Hepatocyte (in vitro differentiated cells): ENCODE measurements around the gene TCP11. TPM values are rescaled to one million over a fixed set of nuclear protein-coding genes. Genes with fewer than 3 reads are reported as not detected.

Source experiments
- DNase-seq: peaks from one replicate; pipeline ENCODE4 v3.0.0-alpha.2; 2016; ENCODE audit warnings: low spot score
- H2AFZ ChIP-seq: fragments of 200-600 bp; sonication (generic); 2 replicates; pipeline ENCODE4 v1.6.0; 2016; ENCODE audit warnings: antibody characterized with exemption, mild to moderate bottlenecking
- H3K27ac ChIP-seq: fragments of 200-600 bp; sonication (generic); 2 replicates; pipeline ENCODE4 v1.5.1; 2016; ENCODE audit warnings: mild to moderate bottlenecking
- H3K27me3 ChIP-seq: fragments of 200-600 bp; sonication (generic); 2 replicates; pipeline ENCODE4 v1.6.1; 2016
- H3K36me3 ChIP-seq: fragments of 200-600 bp; sonication (generic); replicated peaks from 2 replicates; pipeline ENCODE4 v1.5.1; 2016; ENCODE audit warnings: low read depth; ENCODE audit not compliant: insufficient read depth
- H3K4me1 ChIP-seq: fragments of 200-600 bp; sonication (generic); 2 replicates; pipeline ENCODE4 v1.5.1; 2016; ENCODE audit warnings: mild to moderate bottlenecking, moderate library complexity; ENCODE audit not compliant: insufficient read depth
- H3K4me2 ChIP-seq: fragments of 200-600 bp; sonication (generic); 2 replicates; pipeline ENCODE4 v1.6.0; 2016
- H3K4me3 ChIP-seq: fragments of 200-600 bp; sonication (generic); 2 replicates; pipeline ENCODE4 v1.5.1; 2016; ENCODE audit warnings: mild to moderate bottlenecking
- H3K79me2 ChIP-seq: fragments of 200-600 bp; sonication (generic); 2 replicates; pipeline ENCODE4 v1.6.0; 2017; ENCODE audit warnings: mild to moderate bottlenecking
- H3K9me2 ChIP-seq: fragments of 200-600 bp; sonication (generic); replicated peaks from 2 replicates; pipeline ENCODE4 v1.6.0; 2017; ENCODE audit warnings: mild to moderate bottlenecking; ENCODE audit not compliant: insufficient read depth
- H3K9me3 ChIP-seq: fragments of 200-600 bp; sonication (generic); 2 replicates; pipeline ENCODE4 v1.5.1; 2016; ENCODE audit warnings: low read depth, mild to moderate bottlenecking
- H4K20me1 ChIP-seq: fragments of 200-600 bp; sonication (generic); 2 replicates; pipeline ENCODE4 v1.6.0; 2016; ENCODE audit warnings: mild to moderate bottlenecking; ENCODE audit not compliant: insufficient read depth, poor library complexity, severe bottlenecking
- EZH2 ChIP-seq: fragments of 200-600 bp; sonication (generic); IDR thresholded peaks from 2 replicates; pipeline ENCODE4 v1.6.1; 2016; ENCODE audit warnings: antibody characterized with exemption, mild to moderate bottlenecking, borderline replicate concordance
- EZH2phosphoT487 ChIP-seq: fragments of 200-600 bp; sonication (generic); IDR thresholded peaks from one replicate; pipeline ENCODE4 v1.6.1; 2018; ENCODE audit warnings: antibody characterized with exemption, mild to moderate bottlenecking, low read depth, moderate library complexity; ENCODE audit not compliant: unreplicated experiment, severe bottlenecking
- WGBS: methylation state at CpG from one replicate; pipeline ENCODE4 v1.1.6; 2016; ENCODE audit warnings: low lambda C conversion rate; ENCODE audit errors: missing lambda C conversion rate; 5-methylcytosine and 5-hydroxymethylcytosine counted together
- polyA plus RNA-seq: library from polyadenylated mRNA; unstranded; fragments of >200 nt; fragmentation: Nextera tagmentation; extraction: Ambion mirVana; gene quantifications from 2 replicates; pipeline ENCODE4 v1.2.1, GENCODE V29; 2016
- total RNA-seq: library from RNA; depleted of rRNA; stranded (reverse); fragments of >200 nt; gene quantifications from 2 replicates; pipeline ENCODE4 v1.2.3, GENCODE V29; 2014
- TF ChIP-seq, protein P1 (sequence below): fragments of 200-600 bp; sonication (generic); IDR thresholded peaks from 2 replicates; pipeline ENCODE4 v1.5.1; 2016; ENCODE audit warnings: antibody characterized with exemption, mild to moderate bottlenecking; ENCODE audit not compliant: poor library complexity

The TCP11 gene
- total and polyA plus RNA-seq, 2 experiments from 2014 or later, result not detected

- Histone ChIP-seq H4K20me1 (no peaks in the 10 kb centered on the region), H3K9me2 (no peaks in the 10 kb centered on the region), H3K4me2 (no peak overlapping the region), H3K9me3 (no peaks in the 10 kb centered on the region), H3K27me3 (no peaks in the 10 kb centered on the region), H3K27ac (no peak overlapping the region), H2AFZ (no peak overlapping the region), H3K36me3 (no peaks in the 10 kb centered on the region), H3K79me2 (no peaks in the 10 kb centered on the region), H3K4me3 (no peak overlapping the region), H3K4me1 (no peaks in the 10 kb centered on the region)
- WGBS, result 95% methylated on average over 13 of the region's 13 CpGs
- no peak for DNase-seq
- TF ChIP-seq EZH2, result no peak
- TF ChIP-seq, protein P1, sequence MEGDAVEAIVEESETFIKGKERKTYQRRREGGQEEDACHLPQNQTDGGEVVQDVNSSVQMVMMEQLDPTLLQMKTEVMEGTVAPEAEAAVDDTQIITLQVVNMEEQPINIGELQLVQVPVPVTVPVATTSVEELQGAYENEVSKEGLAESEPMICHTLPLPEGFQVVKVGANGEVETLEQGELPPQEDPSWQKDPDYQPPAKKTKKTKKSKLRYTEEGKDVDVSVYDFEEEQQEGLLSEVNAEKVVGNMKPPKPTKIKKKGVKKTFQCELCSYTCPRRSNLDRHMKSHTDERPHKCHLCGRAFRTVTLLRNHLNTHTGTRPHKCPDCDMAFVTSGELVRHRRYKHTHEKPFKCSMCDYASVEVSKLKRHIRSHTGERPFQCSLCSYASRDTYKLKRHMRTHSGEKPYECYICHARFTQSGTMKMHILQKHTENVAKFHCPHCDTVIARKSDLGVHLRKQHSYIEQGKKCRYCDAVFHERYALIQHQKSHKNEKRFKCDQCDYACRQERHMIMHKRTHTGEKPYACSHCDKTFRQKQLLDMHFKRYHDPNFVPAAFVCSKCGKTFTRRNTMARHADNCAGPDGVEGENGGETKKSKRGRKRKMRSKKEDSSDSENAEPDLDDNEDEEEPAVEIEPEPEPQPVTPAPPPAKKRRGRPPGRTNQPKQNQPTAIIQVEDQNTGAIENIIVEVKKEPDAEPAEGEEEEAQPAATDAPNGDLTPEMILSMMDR, result no peak
- TF ChIP-seq EZH2phosphoT487, result no peak
Measured at GRCh38 chr6:35082733-35083403, 58.3 kb downstream of the TCP11 start.

DNA sequence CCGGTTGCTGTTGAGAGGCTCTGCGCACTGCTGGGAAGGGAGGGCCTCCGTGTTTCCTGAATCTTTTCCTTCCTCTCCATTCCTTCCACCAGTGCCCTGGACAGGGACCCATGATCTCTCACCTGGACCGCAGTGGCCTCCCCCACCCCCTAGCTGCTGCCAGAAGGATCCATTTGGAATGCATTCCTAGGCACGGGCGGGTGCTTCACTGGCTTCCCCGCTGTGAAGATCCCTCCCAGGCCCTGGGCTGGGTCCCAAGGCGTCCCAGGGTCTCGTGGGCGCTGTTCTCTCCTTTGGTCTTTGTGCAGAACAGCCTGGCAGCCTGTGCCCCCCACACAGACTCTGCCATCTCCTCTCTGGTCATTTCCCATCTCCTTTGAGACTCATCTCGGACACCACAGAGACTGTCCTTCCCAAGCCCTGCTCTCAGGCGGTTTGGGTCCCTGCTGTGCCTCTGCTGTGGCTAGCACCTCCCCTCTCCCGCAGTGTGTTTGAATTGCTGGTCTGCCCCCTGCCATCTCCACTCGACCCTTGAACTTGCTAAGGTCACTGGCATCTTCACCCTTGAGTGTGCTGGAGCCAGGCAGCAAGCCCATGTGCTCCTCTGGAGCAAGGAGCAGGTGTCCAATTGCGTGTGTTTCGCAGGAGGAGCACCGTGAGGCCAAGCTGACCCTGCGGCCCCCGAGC, 59.0 kb downstream of the TCP11 start:
- Histone ChIP-seq H2AFZ (no peak overlapping the region), H3K4me2 (no peak overlapping the region), H3K9me2 (no peaks in the 10 kb centered on the region), H3K27me3 (no peaks in the 10 kb centered on the region), H3K36me3 (no peaks in the 10 kb centered on the region), H4K20me1 (no peaks in the 10 kb centered on the region), H3K9me3 (no peaks in the 10 kb centered on the region), H3K79me2 (no peaks in the 10 kb centered on the region), H3K4me3 (no peak overlapping the region), H3K4me1 (no peaks in the 10 kb centered on the region), H3K27ac (no peak overlapping the region)
- no peak for TF ChIP-seq EZH2
- no peak for TF ChIP-seq EZH2phosphoT487
- TF ChIP-seq, protein P1, result no peak
- no peak for DNase-seq
- WGBS, result 83% methylated on average over 19 of the region's 19 CpGs

DNA sequence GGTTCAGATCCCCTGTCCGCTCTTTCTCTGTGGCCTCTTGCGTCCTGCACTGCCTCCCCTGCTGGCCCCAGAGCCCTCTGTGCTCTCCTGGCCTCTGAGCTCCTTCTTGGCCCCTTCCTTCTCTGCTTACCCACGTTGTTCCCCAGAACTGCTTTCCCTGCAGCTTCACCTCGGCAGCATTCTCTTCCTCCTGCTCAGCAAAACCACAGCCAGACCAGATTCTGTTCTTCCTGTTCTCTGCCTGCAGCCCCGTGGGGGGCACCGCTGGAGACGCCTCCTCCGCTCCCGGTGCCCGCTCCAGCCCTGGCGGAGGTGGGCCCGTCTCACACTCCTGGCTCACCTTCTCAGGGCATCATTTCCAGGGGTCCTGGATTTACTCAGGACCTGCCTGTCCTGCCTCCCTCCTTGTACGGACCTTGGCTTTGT, 59.7 kb downstream of the TCP11 start:
- H3K27ac ChIP-seq, result no peak overlapping the region
- no peak overlapping the region for H2AFZ ChIP-seq
- no peaks in the 10 kb centered on the region for H4K20me1 ChIP-seq
- H3K9me2 ChIP-seq, result no peaks in the 10 kb centered on the region
- WGBS, result 66% methylated on average over 13 of the region's 13 CpGs
- no peak for TF ChIP-seq EZH2phosphoT487
- no peak for TF ChIP-seq EZH2
- TF ChIP-seq, protein P1, result no peak
- no peak for DNase-seq
- H3K4me1 ChIP-seq, result no peaks in the 10 kb centered on the region
- no peaks in the 10 kb centered on the region for H3K36me3 ChIP-seq
- H3K4me3 ChIP-seq, result no peak overlapping the region
- no peaks in the 10 kb centered on the region for H3K27me3 ChIP-seq
- no peaks in the 10 kb centered on the region for H3K79me2 ChIP-seq
- no peaks in the 10 kb centered on the region for H3K9me3 ChIP-seq
- no peak overlapping the region for H3K4me2 ChIP-seq
